Measurements from ENCODE around the gene MRPS12.
"Not testable (repeated sequence)": the region's sequence is repeated elsewhere in the genome, so short reads cannot be mapped to it uniquely, and the experiment has no call there.

The MRPS12 gene

DNA sequence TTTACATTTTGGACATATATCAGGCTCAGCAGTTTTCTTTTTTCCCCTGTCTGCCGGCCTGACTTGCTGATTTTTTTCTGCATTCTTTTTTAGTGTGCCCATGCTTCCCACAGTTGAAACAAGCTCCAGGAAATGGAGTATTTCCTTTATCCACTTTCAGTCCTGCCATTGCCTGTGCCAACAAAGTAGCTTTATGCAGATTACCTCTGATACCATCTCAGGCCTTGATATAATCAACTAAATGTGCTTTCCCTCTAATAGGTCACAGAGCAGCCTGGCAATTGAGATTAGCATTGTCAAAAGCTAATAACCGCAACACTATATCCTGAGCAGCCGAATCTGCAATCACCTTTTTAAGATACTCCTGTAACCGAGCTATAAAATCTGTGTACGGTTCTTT, 9.2 kb downstream of the MRPS12 start:
- DNase-seq (ENCODE audit: low read depth in 2 of 2), result no peak

DNA sequence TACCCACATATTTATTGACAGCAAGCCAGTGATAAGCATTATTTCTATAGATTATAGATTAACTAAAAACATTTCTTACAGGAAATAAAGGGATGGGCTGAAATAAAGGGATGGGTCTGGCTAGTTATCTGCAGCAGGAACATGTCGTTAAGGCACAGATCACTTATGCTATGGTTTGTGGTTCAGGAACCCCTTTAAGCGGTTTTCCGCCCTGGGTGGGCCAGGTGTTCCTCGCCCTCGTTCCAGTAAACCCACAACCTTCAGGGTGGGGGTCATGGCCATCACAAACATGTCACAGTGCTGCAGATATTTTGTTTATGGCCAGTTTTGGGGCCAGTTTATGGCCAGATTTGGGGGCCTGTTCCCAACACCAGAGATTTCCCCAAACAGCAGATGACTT, 10.7 kb downstream of the MRPS12 start:
- DNase-seq (ENCODE audit: low read depth in 2 of 2), result not testable (repeated sequence)

DNA sequence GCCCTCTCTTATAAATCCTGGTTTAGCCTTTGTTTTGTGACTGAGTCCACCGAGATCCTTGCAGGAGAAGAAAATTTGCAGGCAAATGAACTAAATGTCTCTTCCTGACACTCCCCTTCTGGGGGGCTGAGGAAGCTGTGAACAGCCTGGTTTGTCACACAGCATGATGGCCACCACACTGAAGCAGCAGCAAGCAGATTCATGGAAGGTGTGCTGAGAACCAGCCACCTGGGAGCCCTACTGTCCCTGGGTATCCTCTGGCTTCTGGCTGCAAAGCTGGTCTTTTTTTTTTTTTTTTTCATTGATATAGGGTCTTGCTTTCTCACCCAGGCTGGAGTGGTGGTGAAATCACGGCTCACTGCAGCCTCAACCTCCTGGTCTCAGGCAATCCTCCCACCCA, 11.2 kb downstream of the MRPS12 start:
- DNase-seq (ENCODE audit: low read depth in 2 of 2), result no peak

DNA sequence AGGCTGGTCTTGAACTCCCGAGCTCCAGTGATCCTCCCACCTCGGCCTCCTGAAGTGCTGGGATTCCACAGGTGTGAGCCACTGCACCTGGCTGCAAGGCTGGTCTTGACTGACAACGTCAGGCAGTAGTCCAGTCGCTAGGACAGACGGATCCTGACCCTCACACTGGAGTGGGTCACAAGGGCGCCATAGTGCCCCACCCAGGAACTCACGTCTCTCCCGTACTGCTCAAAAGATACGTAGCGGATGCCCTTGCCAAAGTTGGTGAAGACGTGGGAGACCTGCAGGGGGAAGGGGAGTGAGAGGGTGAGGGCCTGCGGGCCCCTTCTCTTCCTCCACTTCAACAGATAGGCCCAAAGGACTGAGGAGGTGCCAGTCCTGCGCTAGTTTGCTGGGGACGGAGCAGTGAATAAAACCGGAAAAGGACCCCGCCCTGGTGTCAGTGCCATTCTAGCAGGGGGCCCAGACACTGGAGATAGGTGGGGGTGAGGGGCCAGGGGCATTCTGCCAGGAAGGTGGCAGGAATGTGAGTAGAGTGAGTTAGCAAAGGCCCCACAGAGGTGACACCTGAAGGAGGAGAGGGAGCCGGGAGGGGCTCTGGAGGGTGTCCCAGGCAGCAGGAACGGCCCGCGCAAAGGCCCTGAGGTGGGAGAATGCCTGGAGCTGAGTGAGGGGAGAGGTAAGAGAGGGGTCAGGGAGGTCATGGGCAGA, 11.9 kb downstream of the MRPS12 start:
- DNase-seq (ENCODE audit: low read depth in 2 of 2), result no peak

DNA sequence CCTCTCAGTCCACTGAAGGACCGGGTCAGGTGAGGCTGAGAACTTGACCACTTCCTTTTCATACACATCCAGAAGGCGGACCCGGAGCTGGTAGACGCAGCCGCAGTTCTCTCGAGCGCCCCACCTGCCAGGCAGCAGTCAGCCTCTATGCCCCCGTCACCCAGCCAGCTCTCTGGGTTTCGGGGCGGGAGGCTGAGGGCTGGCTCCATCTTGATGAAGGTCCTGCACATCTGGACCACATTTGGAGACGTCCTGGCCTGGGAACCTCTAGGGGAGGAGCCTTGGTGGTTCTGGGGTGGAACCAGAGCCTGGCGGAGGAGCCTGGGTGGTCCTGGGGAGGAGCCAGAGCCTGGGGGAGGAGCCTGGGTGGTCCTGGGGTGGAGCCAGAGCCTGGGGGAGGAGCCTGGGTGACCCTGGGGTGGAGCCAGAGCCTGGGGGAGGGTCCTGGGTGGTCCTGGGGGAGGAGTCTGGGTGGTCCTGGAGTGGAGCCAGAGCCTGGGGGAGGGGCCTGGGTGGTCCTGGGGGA, 14.3 kb downstream of the MRPS12 start:
- no peak for DNase-seq (ENCODE audit: low read depth in 2 of 2)

DNA sequence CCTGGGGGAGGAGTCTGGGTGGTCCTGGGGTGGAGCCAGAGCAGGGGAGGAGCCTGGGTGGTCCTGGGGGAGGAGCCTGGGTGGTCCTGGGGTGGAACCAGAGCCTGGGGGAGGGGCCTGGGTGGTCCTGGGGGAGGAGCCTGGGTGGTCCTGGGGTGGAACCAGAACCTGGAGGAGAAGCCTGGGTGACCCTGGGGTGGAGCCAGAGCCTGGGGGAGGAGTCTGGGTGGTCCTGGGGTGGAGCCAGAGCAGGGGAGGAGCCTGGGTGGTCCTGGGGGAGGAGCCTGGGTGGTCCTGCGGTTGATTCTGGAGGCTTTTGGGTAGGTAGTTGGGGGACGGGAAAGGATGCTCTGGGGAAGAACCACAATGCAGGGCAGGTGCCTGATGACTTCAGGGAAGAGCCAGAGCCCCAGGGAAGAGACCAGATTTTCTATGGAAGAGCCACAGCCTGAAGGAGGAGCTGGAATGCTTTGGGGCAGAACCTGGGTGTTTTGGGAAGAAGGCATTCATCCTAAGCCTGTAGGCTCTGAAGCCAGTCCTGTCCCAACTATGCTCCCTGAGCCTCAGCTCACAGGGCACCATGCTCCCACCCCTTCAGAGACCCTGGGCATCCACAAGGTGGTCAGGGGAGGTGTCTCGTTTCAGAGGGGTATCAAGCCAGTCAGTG, 15.0 kb downstream of the MRPS12 start:
- DNase-seq (ENCODE audit: low read depth in 2 of 2), result no peak

DNA sequence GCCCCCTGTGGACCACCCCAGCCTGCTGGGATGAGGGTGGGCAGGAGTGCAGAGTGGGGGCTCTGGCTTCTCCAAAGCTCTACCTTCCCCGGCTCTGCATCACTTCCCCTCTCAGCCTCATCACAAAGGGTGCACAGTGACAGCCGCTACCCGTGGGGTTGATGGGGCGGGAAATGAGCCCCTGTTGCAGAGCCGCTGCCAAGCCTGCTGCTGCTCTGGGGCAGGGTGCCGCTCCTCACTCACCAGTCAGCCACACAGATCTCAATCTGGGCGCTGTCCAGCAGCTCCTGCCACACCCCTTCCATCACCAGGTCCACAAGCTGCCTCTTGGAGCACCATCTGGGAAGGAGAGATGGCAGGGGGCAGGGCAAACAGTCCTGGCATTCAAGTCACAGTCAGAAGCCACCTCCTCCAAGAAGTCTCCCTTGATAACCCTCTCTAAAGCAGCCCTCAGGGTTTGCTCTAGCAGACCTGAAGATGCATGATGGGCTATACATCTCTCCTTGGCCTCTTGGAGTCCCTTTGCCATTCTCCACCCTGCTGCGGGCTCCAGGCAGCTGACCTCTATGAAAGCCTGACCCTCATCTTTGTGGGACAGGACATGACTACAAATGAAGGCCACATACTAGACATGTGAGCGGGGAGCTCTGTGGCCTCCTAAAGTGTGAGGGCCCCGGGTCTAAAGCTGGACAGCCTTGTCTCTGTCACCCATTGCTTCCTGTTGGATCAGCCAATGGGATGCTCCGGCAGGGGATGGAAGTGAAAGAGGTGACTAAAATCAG, 15.7 kb downstream of the MRPS12 start:
- no peak for DNase-seq (ENCODE audit: low read depth in 2 of 2)

DNA sequence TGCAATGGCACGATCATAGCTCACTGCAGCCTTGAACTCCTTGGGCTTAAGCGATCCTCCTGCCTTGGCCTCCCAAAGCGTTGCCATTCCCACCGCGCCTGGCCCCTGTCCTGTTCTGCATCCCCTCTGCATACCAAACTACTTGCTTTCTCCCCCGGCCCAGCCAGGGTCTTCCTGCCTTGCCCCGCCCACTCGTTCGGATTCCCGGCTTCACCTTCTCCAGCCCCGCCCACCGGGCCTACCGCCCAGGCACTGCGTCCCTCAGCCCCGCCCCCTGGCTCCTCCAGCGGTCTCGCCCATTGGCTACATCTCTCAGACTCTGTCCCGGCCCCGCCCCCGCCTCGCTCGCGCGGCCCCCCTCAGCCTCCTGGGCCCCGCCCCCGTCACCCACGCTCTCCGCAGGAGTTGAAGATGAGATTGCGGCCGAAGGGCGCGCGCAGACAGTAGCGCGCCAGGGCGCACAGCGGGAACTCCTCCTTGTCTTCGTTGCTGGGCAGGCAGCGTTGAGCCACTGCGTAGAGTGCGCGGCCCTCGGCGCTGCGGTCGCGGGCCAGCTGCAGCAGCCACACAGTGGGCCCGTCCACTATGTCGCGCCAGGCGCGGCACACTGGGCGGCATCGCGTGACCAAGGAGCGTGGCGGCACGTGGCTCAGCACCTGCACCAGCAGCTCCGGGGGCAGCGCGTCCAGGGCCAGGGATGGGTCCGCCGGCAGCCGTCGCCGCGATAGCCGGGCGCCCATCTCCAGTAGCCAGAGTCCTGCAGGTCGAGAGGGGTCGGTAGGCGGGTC, 19.0 kb downstream of the MRPS12 start:
- peak; percentile 42 to 50 for DNase-seq (ENCODE audit: low read depth in 2 of 2)

DNA sequence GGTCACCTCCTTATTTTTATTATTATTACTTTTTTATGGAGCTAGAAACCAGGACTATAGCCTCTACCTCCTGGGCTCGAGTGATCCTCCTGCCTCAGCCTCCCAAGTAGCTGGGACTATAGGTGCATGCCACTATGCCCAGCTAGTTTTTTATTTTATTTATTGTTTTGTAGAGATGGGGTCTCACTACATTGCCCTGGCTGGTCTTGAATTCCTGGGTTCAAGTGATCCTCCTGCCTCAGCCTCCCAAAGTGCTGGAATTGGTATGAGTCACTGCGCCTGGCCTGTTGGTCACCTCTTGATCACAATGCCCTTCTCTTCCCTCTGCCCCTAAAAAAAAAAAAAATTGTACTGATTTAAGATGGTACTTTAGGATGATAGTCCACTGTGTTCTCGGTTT, 20.4 kb downstream of the MRPS12 start:
- DNase-seq (ENCODE audit: low read depth in 2 of 2), result no peak

DNA sequence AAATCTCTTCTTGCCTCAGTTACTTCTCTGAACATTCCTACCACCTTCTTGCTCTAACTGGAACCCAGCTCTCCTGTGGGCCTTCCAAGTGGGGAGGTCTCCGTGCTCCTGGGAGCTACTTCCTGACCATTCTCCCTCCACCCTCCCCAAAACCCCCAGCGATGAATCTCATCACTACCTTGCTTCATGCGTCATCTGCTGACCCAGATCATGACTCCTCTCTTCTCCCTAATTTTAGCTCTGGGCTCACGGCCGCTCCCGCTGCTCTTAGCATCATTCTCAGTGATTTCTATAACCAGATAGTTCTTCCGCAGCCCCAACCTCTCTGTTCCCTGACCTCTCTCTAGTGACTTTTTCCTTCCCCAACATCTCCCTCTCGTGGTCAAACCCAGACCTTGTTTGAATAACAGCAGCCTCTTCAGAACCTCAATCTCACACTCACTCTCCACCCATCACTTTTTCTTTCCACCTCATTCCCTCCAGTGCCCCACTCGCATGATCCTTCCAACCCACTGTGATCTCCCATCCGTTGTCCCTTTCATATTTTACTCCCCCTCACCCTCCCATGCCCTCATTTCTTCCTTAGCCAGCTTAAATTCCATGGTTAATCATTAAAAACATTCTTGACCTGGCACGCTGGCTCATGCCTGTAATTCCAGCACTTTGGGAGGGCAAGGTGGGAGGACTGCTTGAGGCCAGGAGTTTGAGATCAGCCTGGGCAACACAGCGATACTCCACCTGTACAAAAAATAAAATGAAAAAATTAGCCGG, 21.8 kb downstream of the MRPS12 start:
- DNase-seq (ENCODE audit: low read depth in 2 of 2), result no peak

DNA sequence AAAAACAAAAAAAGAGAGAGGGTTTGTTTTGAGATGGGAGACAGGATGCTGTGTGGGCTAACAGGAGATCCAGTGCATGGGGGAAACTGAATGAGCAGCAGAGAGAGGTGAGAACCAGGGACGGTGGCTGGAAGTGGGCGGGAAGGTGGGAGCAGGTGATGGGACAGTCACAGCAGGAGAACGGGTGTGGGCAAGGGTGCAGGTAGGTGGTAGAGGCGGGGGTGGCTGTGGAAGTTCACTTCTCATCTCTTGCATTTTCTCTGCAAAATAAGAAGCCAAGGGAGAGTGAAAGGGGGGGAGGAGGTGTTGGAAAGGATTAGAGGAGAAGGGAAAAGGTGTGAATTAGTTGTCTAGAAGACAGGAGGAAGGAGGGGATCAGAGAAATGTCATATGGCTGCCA, 22.9 kb downstream of the MRPS12 start:
- DNase-seq (ENCODE audit: low read depth in 2 of 2), result no peak

DNA sequence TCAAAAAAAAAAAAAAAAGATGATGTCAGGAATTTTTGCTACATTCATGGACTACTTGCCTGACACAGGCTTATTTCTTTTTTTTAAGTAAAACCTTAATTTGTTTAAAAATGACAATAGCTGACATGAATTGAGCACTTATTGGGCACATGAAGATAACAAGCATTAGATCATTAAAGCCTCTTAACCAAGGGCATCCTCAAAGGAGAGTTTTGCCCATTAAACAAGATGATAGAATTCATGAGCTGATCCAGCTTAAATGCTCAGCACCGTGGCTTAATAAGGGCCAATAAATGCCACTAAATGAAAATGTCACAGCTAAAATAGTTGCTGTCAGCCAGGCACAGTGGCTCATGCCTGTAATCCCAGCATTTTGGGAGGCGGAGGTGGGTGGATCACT, 25.5 kb downstream of the MRPS12 start:
- no peak for DNase-seq (ENCODE audit: low read depth in 2 of 2)

DNA sequence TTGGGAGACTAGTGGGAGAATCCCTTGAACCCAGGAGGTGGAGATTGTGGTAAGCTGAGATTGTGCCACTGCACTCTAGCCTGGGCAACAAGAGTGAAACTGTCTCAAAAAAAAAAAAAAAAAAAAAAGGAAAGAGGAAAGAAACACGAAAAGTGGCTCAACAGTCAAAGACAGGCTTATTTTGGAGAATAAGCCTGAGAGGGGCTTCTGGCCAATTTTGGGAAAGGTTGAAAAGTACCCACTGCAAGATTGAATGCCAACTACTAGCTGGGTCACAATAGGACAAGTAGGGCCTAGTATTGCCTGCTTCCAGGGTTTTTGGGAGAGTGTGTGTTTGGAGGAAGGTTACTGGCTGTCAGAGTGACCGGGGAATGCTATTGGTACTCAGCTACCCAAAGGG, 27.6 kb downstream of the MRPS12 start:
- DNase-seq (ENCODE audit: low read depth in 2 of 2), result no peak

DNA sequence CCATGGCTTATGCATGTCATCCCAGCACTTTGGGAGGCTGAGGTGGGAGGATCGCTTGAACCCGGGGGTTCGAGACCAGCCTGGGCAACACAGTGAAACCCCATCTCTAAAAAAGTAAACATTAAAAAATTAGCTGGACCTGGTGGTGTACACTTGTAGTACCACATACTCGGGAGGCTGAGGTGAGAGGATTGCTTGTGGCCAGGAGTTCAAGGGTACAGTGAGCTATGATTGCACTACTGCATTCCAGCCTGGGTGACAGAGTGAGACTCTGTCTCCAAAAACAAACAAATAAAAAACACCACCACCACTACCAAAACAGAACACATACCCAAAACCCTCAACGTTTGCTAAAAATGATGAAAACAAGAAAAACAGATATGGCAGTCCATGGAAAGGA, 28.9 kb downstream of the MRPS12 start:
- no peak for DNase-seq (ENCODE audit: low read depth in 2 of 2)

DNA sequence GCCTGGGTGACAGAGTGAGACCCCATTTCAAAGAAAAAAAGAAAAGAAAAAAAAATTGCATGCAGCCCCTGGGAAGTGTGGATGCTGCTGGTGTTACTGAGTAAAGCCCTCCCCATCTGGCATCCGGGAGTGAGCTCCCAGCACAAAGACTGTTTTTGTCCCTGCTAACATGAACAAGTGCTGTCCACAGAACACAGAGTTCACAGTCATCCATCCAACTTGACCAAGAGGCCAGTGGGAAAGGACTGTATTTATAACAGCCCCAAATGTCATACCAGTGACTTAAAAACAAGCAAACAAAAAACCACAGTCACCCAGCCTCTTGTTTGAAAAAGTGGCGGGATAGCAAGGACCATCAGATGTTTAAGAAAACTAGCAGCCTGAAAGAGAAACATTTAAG, 34.0 kb downstream of the MRPS12 start:
- no peak for DNase-seq (ENCODE audit: low read depth in 2 of 2)

DNA sequence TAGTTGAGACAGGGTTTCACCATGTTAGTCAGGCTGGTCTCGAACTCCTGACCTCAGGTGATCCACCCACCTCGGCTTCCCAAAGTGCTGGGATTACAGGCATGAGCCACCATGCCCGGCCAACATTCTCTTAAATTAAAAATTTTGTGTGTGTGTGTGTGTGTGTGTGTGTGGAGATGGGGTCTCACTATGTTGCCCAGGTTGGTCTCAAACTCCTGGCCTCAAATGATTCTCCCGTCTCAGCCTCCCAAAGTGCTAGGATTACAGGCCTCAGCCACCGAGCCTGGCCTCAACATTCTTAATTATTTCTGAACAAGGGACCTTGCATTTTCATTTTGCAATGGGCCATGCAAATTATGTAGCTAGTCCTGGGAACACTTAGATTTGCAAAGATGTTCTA, 35.4 kb downstream of the MRPS12 start:
- DNase-seq (ENCODE audit: low read depth in 2 of 2), result not testable (repeated sequence)

DNA sequence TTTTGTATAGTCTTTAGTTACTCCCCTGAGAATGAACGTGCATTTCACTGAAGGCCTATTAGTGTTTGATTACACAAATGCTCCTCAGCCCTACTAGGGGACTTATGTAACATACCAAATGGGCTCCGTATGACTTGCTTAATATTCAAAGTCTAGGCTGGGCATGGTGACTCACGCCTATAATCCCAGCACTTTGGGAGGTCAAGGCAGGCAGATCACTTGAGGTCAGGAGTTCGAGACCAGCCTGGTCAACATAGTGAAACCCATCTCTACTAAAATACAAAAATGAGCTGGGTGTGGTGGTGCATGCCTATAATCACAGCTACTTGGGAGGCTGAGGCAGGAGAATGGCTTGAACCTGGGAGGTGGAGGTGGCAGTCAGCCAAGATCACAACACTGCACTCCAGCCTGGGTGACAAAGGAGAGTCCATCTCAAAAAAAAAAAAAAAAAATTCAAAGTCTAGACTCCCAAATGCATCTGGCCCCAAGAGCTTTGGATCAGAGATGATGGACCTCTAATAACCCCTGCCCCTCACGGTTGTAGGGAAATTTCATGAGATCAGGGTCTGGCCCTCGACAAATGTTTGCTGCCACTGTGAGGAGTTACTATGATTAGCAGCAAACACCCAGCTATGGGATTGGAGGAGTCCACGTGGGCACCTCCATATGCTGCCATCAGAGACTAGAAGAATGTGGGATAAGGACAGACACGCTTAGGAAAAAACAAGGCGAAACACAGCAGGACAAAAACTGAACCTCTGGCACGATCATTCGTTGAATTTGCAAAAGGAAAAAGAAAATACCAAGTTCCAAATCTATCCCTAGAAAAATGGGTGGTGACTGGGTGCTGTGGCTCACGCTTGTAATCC, 40.2 kb downstream of the MRPS12 start:
- no peak for DNase-seq (ENCODE audit: low read depth in 2 of 2)

DNA sequence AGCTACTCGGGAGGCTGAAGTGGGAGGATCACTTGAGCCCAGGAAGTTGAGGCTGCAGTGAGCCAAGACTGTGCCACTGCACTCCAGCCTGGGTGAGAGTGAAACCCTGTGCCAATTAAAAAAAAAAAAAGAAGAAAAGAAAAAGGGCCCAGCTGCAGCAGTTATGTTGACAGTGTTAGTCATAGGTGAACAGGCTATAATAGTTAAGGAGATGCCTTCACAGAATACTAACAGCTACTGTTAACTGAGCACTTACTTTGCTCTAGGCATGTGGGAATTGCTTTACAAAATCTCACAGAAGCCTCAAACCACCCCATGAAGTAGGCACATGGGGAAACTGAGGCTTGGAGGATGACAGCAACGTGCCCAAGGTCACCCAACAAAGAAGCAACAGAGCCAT, 40.9 kb downstream of the MRPS12 start:
- DNase-seq (ENCODE audit: low read depth in 2 of 2), result no peak

DNA sequence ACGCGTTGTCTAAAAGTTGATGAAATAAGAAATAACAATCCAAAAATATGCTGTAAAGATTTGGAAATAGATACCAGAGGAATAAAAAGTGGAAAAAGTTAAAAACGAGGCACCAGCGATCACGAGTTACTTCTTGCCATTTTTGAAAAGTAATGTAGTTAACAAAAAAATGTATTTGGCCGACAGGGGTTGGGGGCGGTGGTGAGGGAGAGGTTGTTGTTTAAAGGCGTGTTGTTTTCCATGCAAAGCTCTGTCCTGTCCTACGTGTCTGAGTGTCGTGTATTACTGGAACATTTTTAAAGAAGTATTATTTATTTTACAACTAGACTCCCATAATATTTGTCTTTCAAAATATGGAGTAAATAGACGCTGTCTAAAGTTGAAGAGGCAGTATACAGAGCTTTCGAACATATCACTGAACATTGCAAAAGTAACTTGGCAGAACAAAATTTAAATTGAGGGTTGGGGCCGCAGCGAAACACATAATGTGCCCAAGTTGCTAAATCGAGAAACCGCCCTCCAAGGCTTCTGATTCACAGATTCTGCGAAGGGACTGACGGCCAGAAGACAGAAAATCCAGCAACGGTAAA, 44.0 kb downstream of the MRPS12 start:
- DNase-seq (ENCODE audit: low read depth in 2 of 2), result no peak
